Muscle of arm (tissue), 12 donors: ENCODE data around the gene DNM2. TPM values are rescaled to one million over a fixed set of nuclear protein-coding genes. Genes with fewer than 3 reads are reported as not detected.
"Not testable (repeated sequence)": the region's sequence is repeated elsewhere in the genome, so short reads cannot be mapped to it uniquely, and the experiment has no call there.

Experiments used
- DNase-seq: peaks from one replicate; pipeline ENCODE4 v3.0.0-alpha.2; 2013
- polyA plus RNA-seq, 12 donors: library from polyadenylated mRNA; unstranded; fragments of 120-200 nt; gene quantifications; one replicate each; pipeline ENCODE4 v1.2.1, GENCODE V29; 2013; ENCODE audit not compliant: insufficient read length in 12 of 12

The DNM2 gene
- polyA plus RNA-seq, 12 donors, result 52.4 to 101 (median 74.4) TPM; not detected in 1

DNA sequence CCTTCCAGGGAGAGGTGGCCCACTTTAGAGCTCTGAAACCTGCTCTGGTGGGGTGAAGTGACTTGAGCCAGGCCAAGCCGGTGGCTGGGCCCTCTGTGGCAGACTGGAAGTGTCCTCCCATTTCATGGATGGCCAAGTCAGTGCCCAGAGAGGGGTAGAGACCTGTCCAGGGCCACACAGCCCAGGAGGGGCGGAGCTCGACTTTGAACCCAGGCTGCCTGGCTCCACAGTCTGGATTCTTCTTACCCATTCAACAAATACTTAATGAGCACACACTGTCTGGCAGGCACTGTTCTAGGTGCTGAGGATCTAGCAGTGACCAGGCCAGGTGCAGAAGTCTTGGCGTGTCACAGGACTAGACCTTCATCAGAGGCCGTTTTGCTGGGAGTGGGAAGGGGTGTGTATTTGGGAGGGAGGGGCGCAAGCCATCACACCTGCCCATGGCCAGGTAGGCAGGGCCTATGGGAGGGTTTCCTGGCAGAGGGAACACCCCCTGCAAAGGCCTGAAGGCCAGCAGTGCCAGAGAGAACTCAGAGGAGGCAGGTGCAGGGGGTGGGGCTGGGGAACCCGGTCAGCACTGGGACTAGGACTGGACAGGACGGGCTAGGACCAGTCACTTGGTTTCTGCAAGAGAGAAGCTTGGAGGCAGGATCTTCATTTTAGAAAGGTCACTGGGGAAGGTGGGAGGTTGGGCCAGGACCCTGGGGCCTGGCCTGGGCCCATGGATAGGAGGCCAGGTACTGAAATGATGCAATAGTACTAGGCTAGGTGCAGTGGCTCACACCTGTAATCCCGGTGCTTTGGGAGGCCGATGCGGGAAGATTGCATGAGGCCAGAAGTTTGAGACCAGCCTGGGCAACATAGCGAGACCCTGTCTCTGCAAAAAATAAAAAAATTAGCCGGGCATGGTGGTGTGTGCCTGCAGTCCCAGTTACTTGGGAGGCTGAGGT is 31.8 kb downstream of the DNM2 start:
- DNase-seq, result no peak

DNA sequence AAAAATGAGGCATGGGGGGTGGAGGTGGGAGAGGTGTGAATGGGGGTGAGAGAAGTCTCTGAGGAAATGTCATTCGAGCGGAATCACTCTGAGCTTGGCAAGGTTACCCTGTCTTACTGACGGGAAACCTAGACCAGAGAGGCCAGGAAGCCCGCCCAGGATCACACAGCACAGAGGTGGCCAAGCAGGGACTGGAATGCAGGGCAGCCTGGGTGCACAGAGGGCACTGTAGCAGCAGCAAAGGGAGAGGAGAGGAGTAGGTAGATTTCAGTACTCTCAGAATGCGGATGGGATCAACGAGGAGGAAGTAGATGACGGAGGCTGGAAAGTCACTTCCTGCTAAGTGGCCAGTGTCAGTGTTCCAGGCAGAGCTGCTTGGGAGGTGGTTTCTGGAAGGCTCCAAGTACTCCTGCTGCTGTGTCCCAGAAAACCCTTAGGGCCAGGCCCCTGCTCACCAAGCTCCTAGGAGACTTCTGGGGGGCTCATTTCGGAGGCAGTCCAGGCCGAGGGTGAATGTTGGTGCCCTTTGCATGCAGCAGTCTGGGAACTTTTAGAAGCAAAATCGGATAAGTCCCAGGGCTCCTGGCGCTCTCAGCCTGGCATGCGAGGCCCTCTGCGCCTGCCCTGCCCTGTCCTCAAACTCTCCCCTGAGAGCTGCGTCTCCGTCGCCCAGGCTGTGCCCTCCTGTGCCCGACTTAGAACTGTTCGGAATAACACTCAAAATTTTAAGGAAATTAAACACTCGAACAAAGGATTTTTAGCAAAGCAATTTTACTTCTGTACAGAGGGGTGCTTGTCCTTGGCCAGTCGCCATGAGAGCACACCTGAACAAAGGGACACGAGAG is 33.5 kb downstream of the DNM2 start:
- DNase-seq, result no peak

DNA sequence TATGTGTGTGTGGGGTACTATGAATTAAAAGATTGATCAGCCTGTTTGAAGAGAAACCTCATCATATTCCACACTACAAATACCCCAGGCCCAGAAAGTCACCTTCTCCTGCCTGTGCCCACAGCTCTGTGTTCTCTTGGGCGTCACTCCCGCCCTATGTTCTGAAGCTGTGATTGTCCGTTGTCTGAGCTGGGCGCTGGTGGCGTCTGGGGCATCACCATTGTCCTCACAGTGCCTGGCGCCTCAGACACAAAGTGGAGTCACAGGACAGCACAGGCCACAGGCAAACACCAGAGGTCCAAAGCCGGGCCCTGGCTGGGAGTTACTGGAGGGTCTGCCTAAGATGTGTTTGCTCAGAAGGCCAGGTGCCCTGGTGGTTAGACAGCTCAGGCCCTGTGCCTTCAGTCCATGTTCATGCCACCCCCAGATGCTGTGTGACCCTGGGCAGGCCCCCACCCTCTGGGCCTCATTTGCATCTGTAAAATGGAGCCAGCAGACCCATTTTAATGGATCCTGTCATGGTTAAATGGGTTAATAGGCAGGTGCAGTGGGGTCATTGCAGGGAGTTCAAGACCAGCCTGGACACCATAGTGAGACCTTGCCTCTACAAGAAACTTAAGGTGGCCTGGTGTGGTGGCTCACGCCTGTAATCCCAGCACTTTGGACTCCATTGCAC is 34.5 kb downstream of the DNM2 start:
- DNase-seq, result no peak

DNA sequence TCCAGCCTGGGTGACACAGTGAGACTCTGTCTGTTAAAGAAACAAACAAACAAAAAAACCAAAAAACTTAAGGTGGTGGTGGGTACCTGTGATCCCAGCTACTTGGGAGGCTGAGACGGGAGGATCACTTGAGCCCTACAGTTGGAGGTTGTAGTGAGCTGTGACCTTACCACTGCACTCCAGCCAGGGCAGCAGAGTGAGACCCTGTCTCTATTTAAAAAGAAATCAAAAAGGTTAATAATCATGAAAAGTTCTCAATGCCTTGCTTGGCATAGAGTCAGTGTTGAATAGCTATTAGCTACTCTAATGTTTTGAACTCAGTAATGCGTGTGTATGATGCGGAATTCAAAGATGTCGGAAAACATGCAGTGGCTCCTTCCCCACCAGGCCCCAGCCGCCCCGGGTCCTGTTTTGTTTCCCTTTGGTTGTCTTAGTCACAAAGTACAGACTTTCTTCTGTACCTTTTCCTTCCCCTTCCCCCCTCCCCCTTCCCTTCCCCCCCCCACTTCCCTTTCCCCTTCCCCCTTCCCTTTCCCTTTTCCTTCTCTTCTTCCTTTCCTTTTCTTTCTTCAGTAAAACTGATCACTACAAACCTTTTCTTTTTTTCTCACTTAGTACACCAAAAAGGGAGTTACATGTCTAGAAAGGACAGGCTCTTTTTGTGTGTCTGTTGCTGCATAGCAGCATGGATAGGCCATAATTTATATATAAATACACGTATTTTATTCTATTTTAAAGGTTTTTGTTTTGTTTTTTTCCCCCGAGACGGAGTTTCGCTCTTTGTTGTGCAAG is 35.2 kb downstream of the DNM2 start:
- no peak for DNase-seq

DNA sequence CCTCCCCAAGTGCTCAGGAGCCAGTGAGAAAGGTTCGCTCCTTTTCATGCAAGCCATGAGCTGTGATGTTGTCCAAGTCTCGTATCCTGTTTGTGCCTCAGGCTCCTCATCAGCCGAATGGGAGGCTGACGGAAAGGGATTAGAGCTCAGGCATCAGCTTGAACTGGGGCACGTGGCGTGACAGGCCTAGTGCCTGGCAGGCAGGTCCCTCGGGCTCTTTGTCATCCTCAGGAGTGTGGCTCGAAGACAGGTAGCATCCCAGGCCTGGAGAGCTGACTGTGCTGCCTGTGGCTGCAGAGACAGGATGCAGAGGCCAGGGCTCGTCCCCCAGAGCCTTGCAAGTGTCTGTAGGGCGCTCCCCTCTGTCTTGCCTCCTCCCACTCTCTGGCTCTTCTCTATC is 38.5 kb downstream of the DNM2 start:
- no peak for DNase-seq

DNA sequence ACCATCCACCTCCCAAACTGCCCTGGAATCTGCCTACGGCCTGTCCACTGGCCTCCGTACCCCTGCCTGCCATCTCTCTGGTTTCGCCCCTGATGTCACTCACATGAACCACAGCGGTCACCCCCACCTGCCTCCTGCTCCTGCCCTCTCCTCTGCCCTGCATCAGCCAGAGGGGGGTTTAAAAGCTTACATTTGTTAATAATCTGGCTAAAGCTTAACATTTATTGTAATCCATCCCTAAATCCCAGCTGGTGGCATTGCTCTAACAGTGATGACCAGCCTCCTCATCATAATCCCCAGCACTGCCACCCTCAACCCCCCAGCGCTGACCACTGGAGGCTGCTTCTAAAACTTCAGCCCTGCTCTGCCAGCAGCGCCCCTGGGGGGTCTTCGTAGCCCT is 38.9 kb downstream of the DNM2 start:
- no peak for DNase-seq

DNA sequence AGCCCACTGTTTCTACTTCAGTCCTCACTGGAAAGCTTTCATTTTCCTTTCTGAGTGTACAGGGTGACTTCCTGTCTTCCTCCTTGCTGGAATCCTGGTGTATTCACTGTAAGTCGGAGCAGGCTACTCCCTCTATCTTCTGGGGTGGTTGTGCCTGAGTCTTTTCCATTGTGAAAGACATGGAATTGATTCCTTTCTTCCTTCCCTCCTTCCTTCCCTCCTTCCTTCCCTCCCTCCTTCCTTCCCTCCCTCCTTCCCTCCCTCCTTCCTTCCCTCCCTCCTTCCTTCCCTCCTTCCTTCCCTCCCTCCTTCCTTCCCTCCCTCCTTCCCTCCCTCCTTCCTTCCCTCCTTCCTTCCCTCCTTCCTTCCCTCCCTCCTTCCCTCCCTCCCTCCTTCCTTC is 40.2 kb downstream of the DNM2 start:
- DNase-seq, result not testable (repeated sequence)

DNA sequence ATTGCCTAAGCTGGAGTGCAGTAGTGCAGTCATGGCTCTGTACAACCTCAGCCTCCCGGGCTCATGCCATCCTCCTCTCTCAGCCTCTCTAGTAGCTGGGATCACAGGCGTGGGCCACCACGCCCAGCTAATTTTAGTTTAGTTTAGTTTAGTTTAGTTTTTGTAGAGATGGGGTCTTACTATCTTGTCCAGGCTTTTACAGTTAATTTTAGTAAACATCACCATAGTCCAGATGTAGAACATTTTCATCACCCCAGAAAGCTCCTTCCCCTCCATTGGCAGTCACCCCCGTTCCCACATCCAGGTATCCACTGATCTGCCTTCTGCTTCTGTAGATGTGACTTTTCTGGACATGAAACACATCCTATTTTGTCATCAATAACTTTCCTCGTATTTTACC is 41.1 kb downstream of the DNM2 start:
- no peak for DNase-seq

DNA sequence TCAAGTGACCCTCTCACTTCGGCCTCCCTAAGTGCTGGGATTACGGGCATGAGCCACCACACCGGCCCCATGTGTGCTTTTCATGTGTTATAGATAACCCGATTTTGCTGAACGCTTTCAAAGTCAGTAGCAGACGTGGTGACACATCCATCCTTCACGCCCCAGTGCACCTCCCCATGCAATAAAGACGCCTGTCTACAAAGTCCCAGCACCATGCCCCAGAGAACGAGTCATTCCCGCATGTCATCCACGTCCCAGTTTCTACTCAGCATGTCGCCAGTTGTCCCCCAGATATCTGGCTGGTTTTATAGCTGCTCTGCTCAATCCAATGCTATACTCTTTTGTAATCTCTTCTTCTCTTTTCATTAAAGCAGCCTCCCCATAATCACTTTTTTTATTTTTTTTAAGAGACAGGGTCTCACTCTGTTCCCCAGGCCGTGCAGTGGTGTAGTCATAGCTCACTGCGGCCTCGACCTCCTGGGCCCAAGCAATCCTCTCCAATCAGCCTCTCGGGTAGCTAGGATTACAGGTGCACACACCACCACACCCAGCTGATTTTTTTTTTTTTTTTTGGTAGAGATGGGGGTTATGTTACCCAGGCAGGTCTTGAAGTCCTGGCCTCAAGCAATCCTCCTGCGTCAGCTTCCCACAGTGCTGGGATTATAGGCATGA is 42.5 kb downstream of the DNM2 start:
- no peak for DNase-seq

DNA sequence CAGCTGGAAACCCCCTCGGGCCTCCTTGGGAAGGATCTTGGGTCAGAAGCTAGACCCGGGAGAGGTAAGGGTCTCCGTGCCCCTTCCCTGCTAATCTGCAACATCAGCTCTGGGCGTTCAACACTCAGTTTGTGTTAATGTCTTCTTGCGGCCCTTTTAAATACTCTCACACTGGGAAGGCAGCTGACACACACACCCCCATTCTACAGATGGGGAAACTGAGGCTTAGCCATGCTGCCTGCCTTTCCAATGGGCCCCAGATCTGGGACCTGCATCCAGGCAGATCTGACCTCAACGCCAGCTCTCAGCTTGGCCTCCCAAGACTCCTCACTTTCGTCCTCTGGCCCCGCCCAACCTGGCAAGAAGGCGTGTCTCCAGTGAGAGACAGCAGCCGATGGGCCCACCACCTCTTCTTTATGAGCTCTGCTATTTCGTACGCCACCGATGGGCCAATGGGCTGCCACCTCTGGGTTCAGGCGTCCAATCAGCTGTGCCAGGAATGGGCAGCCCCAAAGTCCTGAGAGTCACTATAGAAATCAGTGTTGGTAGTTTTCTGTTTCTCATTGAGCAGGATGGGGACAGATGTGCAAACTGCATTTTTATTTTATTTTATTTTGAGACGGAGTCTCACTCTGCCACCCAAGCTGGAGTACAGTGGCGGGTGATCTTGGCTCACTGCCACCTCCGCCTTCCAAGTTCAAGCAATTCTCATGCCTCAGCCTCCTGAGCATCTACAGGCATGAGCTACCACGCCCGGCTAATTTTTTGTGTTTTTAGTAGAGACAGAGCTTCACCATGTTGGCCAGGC is 43.8 kb downstream of the DNM2 start:
- DNase-seq, result no peak

DNA sequence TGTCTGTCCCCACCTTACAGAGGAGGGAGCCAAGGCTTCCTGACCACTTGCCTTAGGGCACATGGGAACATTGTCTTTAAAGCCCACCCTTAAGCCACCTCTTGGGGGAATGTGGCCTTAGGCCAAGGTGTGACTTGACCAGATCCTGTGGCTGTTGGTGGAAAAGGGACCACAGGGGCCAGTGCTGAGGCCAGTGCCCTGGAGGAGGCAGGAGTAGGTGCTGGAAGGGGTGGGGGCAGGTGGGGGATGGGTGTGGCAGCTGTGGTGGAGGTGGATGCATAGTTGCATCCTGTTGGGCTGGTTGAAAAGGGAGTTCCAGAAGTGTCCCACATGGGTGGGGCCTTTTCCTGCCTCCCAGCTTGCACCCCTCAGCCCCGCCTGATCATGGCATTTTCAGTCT is 44.8 kb downstream of the DNM2 start:
- no peak for DNase-seq

DNA sequence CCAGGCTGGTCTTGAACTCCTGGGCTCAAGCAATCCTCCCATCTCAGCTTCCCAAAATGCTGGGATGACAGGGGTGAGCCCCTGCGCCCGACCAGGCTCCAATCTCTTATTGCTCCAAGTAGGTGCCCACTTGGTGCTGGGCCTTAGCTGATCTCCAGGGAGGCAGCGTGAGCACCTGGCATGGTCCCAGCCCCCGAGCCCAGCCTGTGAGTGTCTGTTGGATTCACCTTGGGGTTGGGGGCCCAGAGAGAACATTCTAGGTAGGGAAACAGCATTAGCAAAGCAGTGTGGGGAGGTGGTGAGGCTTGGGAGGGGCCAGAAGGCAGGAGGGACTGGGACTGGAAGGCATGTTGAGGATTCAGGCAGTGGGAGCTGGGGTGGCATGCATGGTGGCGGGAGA is 45.5 kb downstream of the DNM2 start:
- DNase-seq, result no peak

DNA sequence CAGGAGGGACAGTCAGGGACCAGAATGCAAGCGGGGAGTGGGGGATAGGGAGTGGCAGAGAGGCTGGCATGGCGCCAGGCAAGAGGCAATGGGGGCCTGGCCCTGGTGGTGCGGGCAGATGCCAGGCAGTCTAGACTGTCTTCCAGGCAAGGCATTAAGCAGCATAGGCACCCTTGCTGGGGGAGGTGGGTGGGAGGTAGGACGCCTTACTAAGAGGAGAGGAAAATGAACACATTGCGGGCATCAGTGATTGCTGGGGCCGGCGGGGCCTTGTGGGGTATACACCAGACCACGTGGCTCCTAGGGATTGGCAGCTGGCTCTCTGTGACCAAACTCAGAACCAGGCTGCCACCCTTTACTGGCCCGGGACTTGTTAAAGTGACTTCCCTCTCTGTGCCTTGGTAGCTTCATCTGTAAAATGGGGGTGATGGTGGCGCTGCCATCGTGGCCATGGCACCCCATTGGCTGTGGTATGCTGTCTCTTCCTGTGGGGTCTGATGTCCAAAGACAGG is 46.0 kb downstream of the DNM2 start:
- no peak for DNase-seq

DNA sequence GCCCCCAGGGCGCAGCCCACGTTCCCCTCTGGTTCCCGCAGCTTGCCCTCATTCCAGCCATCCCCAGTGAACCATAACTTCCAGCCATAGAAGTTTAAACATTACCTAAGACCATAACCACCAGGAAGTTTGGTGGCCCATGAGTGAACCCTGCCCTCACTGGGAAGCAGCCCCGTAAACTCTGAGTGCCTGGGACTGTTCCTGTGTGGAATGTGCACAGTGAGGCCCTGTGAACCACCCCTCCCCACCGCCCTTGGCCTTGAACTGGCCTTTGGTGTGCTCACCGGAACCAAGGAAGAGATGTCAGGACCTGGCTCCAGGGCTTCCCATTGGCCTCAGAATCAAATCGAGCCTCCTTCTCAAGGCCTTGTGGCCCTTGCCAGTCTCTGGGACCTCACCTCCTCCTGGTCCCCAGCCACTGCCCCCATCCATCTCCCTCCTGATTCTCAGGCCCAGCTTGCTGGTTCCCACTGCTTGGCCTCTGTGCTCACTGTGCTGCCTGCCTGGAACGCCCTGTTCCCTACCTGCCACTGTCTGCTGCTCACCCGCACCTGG is 46.5 kb downstream of the DNM2 start:
- DNase-seq, result no peak

DNA sequence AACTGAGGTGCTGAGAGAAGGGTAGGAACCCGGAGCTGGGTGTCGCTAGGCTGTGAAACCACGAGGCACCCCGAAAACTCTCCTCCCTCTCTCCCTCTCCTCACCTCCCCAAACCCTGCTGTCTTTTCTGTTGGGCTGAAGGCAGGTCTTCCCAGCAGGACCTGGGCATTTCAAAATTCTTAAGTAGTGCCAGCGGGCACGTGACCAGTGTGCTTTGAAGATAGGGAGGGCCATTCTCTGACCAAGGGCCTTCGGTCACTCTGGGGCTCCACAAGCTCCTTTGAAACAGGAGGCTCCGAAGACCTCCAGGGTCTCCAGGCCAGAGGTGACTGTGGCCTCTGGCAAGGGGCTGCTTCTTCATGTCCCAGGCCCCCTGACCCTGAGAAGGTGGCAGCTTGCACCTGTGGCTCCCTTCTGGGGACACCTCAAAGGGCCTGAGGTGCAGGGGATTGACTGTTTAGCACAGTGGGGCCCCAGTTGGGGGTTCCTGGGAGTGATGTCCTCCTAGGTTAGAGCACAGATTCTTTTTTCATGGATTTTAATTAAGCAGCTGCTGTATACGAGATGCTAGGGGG is 48.3 kb downstream of the DNM2 start:
- DNase-seq, result no peak

DNA sequence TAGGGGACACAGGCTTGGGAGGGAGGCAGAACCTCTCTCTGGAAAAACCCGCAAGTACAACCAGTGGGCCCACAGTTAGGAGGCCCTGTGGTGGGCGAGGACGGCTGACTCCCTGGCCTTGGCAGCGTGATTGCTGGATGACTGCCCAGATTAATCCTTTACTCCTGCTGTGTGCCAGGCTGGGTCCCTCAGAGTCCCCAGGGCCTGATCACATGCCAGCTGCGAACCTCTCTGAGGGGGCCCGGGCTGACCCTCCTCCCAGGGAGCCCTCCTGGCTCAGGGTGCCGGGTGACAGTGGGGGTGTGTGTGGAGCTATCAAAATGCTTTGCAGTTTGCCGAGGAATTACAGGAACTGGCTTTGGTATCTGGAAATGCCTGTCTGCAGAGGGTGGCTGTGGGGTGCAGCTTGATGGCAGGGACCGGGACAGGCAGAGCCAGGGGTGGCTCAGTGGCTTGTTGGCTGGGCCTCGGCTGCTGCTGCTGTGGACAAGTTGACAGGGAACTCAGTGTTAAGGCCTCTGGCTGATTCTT is 48.9 kb downstream of the DNM2 start:
- DNase-seq, result no peak

DNA sequence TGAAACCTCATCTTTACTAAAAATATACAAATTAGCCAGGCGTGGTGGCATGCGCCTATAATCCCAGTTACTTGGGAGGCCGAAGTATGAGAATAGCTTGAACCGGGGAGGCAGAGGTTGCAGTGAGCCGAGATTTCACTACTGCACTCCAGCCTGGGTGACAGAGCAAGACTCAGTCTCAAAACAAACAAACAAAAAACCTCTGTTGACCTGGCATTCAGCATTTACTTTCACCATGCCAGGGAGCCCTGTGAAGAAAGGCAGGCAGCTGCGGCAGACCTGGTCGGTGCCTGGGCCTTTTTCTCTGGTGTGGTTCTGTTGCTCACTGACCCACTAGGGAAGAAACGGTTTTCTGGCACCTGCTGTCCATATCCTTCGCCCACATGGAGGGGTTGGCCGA is 49.8 kb downstream of the DNM2 start:
- DNase-seq, result no peak

DNA sequence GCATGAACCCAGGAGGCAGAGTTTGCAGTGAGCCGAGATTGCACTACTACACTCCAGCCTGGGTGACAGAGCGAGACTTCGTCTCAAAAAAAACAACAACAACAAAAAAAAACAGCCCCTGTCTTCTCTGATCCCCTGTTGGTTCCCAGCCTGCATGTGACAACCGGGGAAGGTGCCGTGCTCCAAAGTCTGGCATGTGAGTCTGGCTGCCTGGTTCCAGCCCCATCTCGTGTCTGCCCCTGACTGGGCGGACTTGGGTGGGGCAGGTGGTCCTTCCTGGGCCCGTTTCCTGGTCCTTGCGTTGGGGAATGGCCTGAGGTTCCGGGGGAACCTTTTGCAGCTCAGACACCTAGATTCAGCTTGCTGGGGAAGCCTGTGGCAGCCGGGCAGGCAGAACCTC is 50.5 kb downstream of the DNM2 start:
- no peak for DNase-seq

DNA sequence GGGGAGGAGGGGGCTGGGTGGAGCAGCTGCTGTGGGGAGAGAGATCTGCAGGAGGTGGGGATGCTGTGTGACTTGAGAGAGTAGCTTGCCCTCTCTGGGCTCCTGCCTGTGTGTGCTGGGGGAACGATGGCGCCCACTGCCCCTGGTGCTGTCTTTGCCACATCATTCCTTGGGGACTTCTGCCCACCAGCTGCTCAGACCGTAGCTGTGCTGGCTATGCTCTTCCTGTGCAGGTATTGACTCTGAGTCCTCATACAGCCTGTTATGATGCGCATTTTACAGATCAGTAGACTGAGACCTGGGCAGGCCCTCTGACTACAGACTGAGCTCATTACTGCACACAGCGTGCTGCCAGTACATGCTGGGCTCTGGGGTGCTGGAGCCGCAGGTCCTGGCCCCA is 51.1 kb downstream of the DNM2 start:
- DNase-seq, result no peak
